Hepatocyte (in vitro differentiated cells): ENCODE data around the gene INPPL1. TPM values are rescaled to one million over a fixed set of nuclear protein-coding genes. Genes with fewer than 3 reads are reported as not detected.
A peak's percentile ranks its signal among the peaks of the same experiment; 100 is the strongest.
"Not testable (repeated sequence)": the region's sequence is repeated elsewhere in the genome, so short reads cannot be mapped to it uniquely, and the experiment has no call there.

Experiments used
- DNase-seq: peaks from one replicate; pipeline ENCODE4 v3.0.0-alpha.2; 2016; ENCODE audit warnings: low spot score
- H2AFZ ChIP-seq: fragments of 200-600 bp; sonication (generic); 2 replicates; pipeline ENCODE4 v1.6.0; 2016; ENCODE audit warnings: antibody characterized with exemption, mild to moderate bottlenecking
- H3K27ac ChIP-seq: fragments of 200-600 bp; sonication (generic); 2 replicates; pipeline ENCODE4 v1.5.1; 2016; ENCODE audit warnings: mild to moderate bottlenecking
- H3K27me3 ChIP-seq: fragments of 200-600 bp; sonication (generic); 2 replicates; pipeline ENCODE4 v1.6.1; 2016
- H3K36me3 ChIP-seq: fragments of 200-600 bp; sonication (generic); replicated peaks from 2 replicates; pipeline ENCODE4 v1.5.1; 2016; ENCODE audit warnings: low read depth; ENCODE audit not compliant: insufficient read depth
- H3K4me1 ChIP-seq: fragments of 200-600 bp; sonication (generic); 2 replicates; pipeline ENCODE4 v1.5.1; 2016; ENCODE audit warnings: mild to moderate bottlenecking, moderate library complexity; ENCODE audit not compliant: insufficient read depth
- H3K4me2 ChIP-seq: fragments of 200-600 bp; sonication (generic); 2 replicates; pipeline ENCODE4 v1.6.0; 2016
- H3K4me3 ChIP-seq: fragments of 200-600 bp; sonication (generic); 2 replicates; pipeline ENCODE4 v1.5.1; 2016; ENCODE audit warnings: mild to moderate bottlenecking
- H3K79me2 ChIP-seq: fragments of 200-600 bp; sonication (generic); 2 replicates; pipeline ENCODE4 v1.6.0; 2017; ENCODE audit warnings: mild to moderate bottlenecking
- H3K9me2 ChIP-seq: fragments of 200-600 bp; sonication (generic); replicated peaks from 2 replicates; pipeline ENCODE4 v1.6.0; 2017; ENCODE audit warnings: mild to moderate bottlenecking; ENCODE audit not compliant: insufficient read depth
- H3K9me3 ChIP-seq: fragments of 200-600 bp; sonication (generic); 2 replicates; pipeline ENCODE4 v1.5.1; 2016; ENCODE audit warnings: low read depth, mild to moderate bottlenecking
- H4K20me1 ChIP-seq: fragments of 200-600 bp; sonication (generic); 2 replicates; pipeline ENCODE4 v1.6.0; 2016; ENCODE audit warnings: mild to moderate bottlenecking; ENCODE audit not compliant: insufficient read depth, poor library complexity, severe bottlenecking
- CTCF ChIP-seq: fragments of 200-600 bp; sonication (generic); IDR thresholded peaks from 2 replicates; pipeline ENCODE4 v1.5.1; 2016; ENCODE audit warnings: antibody characterized with exemption, mild to moderate bottlenecking; ENCODE audit not compliant: poor library complexity
- EZH2 ChIP-seq: fragments of 200-600 bp; sonication (generic); IDR thresholded peaks from 2 replicates; pipeline ENCODE4 v1.6.1; 2016; ENCODE audit warnings: antibody characterized with exemption, mild to moderate bottlenecking, borderline replicate concordance
- EZH2phosphoT487 ChIP-seq: fragments of 200-600 bp; sonication (generic); IDR thresholded peaks from one replicate; pipeline ENCODE4 v1.6.1; 2018; ENCODE audit warnings: antibody characterized with exemption, mild to moderate bottlenecking, low read depth, moderate library complexity; ENCODE audit not compliant: unreplicated experiment, severe bottlenecking
- WGBS: methylation state at CpG from one replicate; pipeline ENCODE4 v1.1.6; 2016; ENCODE audit warnings: low lambda C conversion rate; ENCODE audit errors: missing lambda C conversion rate; 5-methylcytosine and 5-hydroxymethylcytosine counted together
- polyA plus RNA-seq: library from polyadenylated mRNA; unstranded; fragments of >200 nt; fragmentation: Nextera tagmentation; extraction: Ambion mirVana; gene quantifications from 2 replicates; pipeline ENCODE4 v1.2.1, GENCODE V29; 2016
- total RNA-seq: library from RNA; depleted of rRNA; stranded (reverse); fragments of >200 nt; gene quantifications from 2 replicates; pipeline ENCODE4 v1.2.3, GENCODE V29; 2014

The INPPL1 gene
- total and polyA plus RNA-seq, 2 experiments from 2014 or later = 74.8 to 99.4 TPM

- Histone ChIP-seq H3K79me2 (no peaks in the 10 kb centered on the region), H3K9me3 (no peaks in the 10 kb centered on the region), H3K4me2 (no peak overlapping the region), H3K27ac (no peak overlapping the region), H3K9me2 (no peaks in the 10 kb centered on the region), H3K4me3 (no peak overlapping the region), H3K4me1 (no peaks in the 10 kb centered on the region), H3K36me3 (no peaks in the 10 kb centered on the region), H2AFZ (no peak overlapping the region), H4K20me1 (no peaks in the 10 kb centered on the region), H3K27me3 (no peaks in the 10 kb centered on the region)
- WGBS = 90% methylated on average over 4 of the region's 4 CpGs
- no peak for DNase-seq
- TF ChIP-seq EZH2 (no peak), CTCF (no peak), EZH2phosphoT487 (no peak)
Observed at GRCh38 chr11:72179804-72180396, 44.7 kb upstream of the INPPL1 start.

- not testable (repeated sequence) for H4K20me1 ChIP-seq
Observed at GRCh38 chr11:72180892-72181552, 43.5 kb upstream of the INPPL1 start.

GRCh38 chr11:72181553-72181958 lies 43.0 kb upstream of the INPPL1 start:
- not testable (repeated sequence) for H3K9me3 ChIP-seq, H2AFZ ChIP-seq, H3K27me3 ChIP-seq, H3K4me2 ChIP-seq, H3K4me3 ChIP-seq, H3K36me3 ChIP-seq, H3K27ac ChIP-seq, H3K79me2 ChIP-seq, H3K9me2 ChIP-seq, H3K4me1 ChIP-seq, H4K20me1 ChIP-seq
- WGBS = 66% methylated on average over 3 of the region's 3 CpGs
- DNase-seq = peak; percentile 37
- TF ChIP-seq CTCF = peak; percentile 30

More at GRCh38 chr11:72180892-72181552, 43.5 kb upstream of the INPPL1 start:
- H3K9me2 ChIP-seq, H3K36me3 ChIP-seq, H3K4me1 ChIP-seq, H3K4me3 ChIP-seq, H2AFZ ChIP-seq, H3K79me2 ChIP-seq, H3K9me3 ChIP-seq, H3K27ac ChIP-seq, DNase-seq, H3K27me3 ChIP-seq, H3K4me2 ChIP-seq: not testable (repeated sequence)
- 43% methylated on average over 6 of the region's 7 CpGs for WGBS

GRCh38 chr11:72188267-72188666 lies 36.3 kb upstream of the INPPL1 start:
- no peaks in the 10 kb centered on the region for H3K9me3 ChIP-seq
- H3K27ac ChIP-seq = no peak overlapping the region
- no peaks in the 10 kb centered on the region for H4K20me1 ChIP-seq
- TF ChIP-seq CTCF (no peak), EZH2phosphoT487 (no peak), EZH2 (no peak)
- H3K27me3 ChIP-seq = no peaks in the 10 kb centered on the region
- H3K4me1 ChIP-seq = no peaks in the 10 kb centered on the region
- no peak overlapping the region for H3K4me2 ChIP-seq
- no peaks in the 10 kb centered on the region for H3K36me3 ChIP-seq
- H3K4me3 ChIP-seq = no peak overlapping the region
- no peak for DNase-seq
- 82% methylated on average over 1 of the region's 1 CpG for WGBS
- no peaks in the 10 kb centered on the region for H3K9me2 ChIP-seq
- H3K79me2 ChIP-seq = no peaks in the 10 kb centered on the region
- no peak overlapping the region for H2AFZ ChIP-seq
